HL-60 (cell line): Measurements from ENCODE around the gene TRAF3IP1.

ENCODE experiments used
- DNase-seq, 2 experiments: peaks; one replicate each; pipeline ENCODE4 v3.0.0-alpha.2; 2010 to 2020; ENCODE audit warnings: low read depth in 1 of 2, low spot score in 1 of 2
- H3K27ac ChIP-seq: fragments of 250-450 bp; sonication (Bioruptor Pico); replicated peaks from 2 replicates; pipeline ENCODE4 v1.5.1; 2020; ENCODE audit warnings: mild to moderate bottlenecking, moderate library complexity
- H3K27me3 ChIP-seq: fragments of 250-450 bp; sonication (Bioruptor Pico); 2 replicates; pipeline ENCODE4 v1.5.1; 2021; ENCODE audit warnings: mild to moderate bottlenecking, moderate library complexity; ENCODE audit not compliant: insufficient read depth, poor library complexity, severe bottlenecking
- H3K4me3 ChIP-seq: replicated peaks from 2 replicates; pipeline ENCODE4 v1.5.1; 2011; ENCODE audit warnings: mild to moderate bottlenecking, control low read depth, low read length; ENCODE audit not compliant: insufficient read depth
- CTCF ChIP-seq: IDR thresholded peaks from one replicate; pipeline ENCODE4 v1.5.1; 2011; ENCODE audit warnings: low read length, control low read depth, inconsistent platforms; ENCODE audit not compliant: insufficient read depth
- GABPA ChIP-seq: IDR thresholded peaks from 2 replicates; pipeline ENCODE4 v1.6.1; 2012; ENCODE audit warnings: low read depth
- POLR2AphosphoS5 ChIP-seq: IDR thresholded peaks from 2 replicates; pipeline ENCODE4 v1.6.1; 2012; ENCODE audit warnings: low read depth
- REST ChIP-seq: IDR thresholded peaks from 2 replicates; pipeline ENCODE4 v1.6.1; 2012; ENCODE audit warnings: low read depth; ENCODE audit not compliant: insufficient replicate concordance
- SPI1 ChIP-seq: IDR thresholded peaks from 2 replicates; pipeline ENCODE4 v1.6.1; 2012; ENCODE audit warnings: low read depth, mild to moderate bottlenecking, borderline replicate concordance

Gene TRAF3IP1

GRCh38 chr2:238326801-238327365, 6.6 kb downstream of the TRAF3IP1 start:
- Histone ChIP-seq H3K27me3 (no peaks in the 10 kb centered on the region), H3K4me3 (no peak overlapping the region), H3K27ac (no peak overlapping the region)
- DNase-seq, result no peak
- TF ChIP-seq CTCF, result no peak
- TF ChIP-seq REST, result no peak
- no peak for TF ChIP-seq GABPA
- no peak for TF ChIP-seq SPI1
- TF ChIP-seq POLR2AphosphoS5, result no peak

GRCh38 chr2:238327751-238328150, 7.4 kb downstream of the TRAF3IP1 start:
- Histone ChIP-seq H3K27ac (no peak overlapping the region), H3K27me3 (no peaks in the 10 kb centered on the region), H3K4me3 (no peak overlapping the region)
- no peak for TF ChIP-seq REST
- no peak for TF ChIP-seq CTCF
- no peak for TF ChIP-seq SPI1
- no peak for TF ChIP-seq GABPA
- no peak for TF ChIP-seq POLR2AphosphoS5
- DNase-seq, result no peak

GRCh38 chr2:238330391-238330790, 10.1 kb downstream of the TRAF3IP1 start:
- no peak for DNase-seq
- H3K27me3 ChIP-seq, result no peaks in the 10 kb centered on the region
- H3K27ac ChIP-seq, result no peak overlapping the region
- H3K4me3 ChIP-seq, result no peak overlapping the region
- no peak for TF ChIP-seq GABPA
- no peak for TF ChIP-seq SPI1
- TF ChIP-seq POLR2AphosphoS5, result no peak
- no peak for TF ChIP-seq REST
- TF ChIP-seq CTCF, result no peak
